ENCODE data around the gene OTOP1.
A peak's percentile ranks its signal among the peaks of the same experiment; 100 is the strongest.
"Not testable (repeated sequence)": the region's sequence is repeated elsewhere in the genome, so short reads cannot be mapped to it uniquely, and the experiment has no call there.

OTOP1 gene

GRCh38 chr4:4143376-4143775 lies 83.4 kb downstream of the OTOP1 start:
- not testable (repeated sequence) for H3K27me3 ChIP-seq (ENCODE audit: control insufficient read depth, insufficient read depth, low read length); H3K9me3 ChIP-seq (replicated peaks; ENCODE audit: low read length); H3K4me3 ChIP-seq (ENCODE audit: low read length)

GRCh38 chr4:4142679-4143078 lies 84.0 kb downstream of the OTOP1 start:
- not testable (repeated sequence) for H3K4me2 ChIP-seq (ENCODE audit: low read length); H3K27me3 ChIP-seq (ENCODE audit: control insufficient read depth, insufficient read depth, low read length); H3K36me3 ChIP-seq (ENCODE audit: insufficient read depth, low read length); H3K9me3 ChIP-seq (replicated peaks; ENCODE audit: low read length); H3K9ac ChIP-seq (ENCODE audit: low read depth, low read length); H3K4me3 ChIP-seq (ENCODE audit: low read length); H3K4me1 ChIP-seq (ENCODE audit: control insufficient read depth, insufficient read depth, low read length)

More at GRCh38 chr4:4143376-4143775, 83.4 kb downstream of the OTOP1 start:
- not testable (repeated sequence) for H3K9ac ChIP-seq (ENCODE audit: low read depth, low read length); H3K4me1 ChIP-seq (ENCODE audit: control insufficient read depth, insufficient read depth, low read length); H3K36me3 ChIP-seq (ENCODE audit: insufficient read depth, low read length)
- H3K4me2 ChIP-seq (ENCODE audit: low read length): peak overlapping the region; percentile 52

DNA sequence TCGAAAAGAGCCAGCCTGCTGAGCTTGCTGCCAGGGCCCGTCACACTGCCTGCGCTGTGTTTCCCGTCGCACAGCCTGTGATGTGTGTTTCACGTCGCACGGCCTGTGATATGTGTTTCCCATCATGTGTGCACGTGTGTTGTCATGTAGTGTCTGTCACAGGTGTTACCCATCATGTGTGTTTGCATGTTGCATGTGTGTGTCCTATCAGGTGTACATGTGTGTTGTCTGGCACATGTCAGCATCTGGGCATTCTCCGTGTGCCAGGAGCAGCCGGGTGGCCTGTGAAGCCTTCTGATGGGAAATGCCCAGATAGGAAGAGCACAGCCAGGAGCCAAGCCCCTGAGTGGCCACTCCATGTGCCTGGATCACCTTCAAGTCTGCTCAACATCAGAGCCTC lies 85.5 kb downstream of the OTOP1 start:
- not testable (repeated sequence) for H3K4me3 ChIP-seq (ENCODE audit: low read length); H3K36me3 ChIP-seq (ENCODE audit: insufficient read depth, low read length); H3K9ac ChIP-seq (ENCODE audit: low read depth, low read length); H3K27me3 ChIP-seq (ENCODE audit: control insufficient read depth, insufficient read depth, low read length); H3K9me3 ChIP-seq (replicated peaks; ENCODE audit: low read length); H3K4me2 ChIP-seq (ENCODE audit: low read length); H3K4me1 ChIP-seq (ENCODE audit: control insufficient read depth, insufficient read depth, low read length)
